Neural cell (in vitro differentiated cells): Measurements from ENCODE around the gene LGALS14. TPM values are rescaled to one million over a fixed set of nuclear protein-coding genes. Genes with fewer than 3 reads are reported as not detected.

Source experiments
- H2AFZ ChIP-seq: fragments of 200-600, 300-800 bp; sonication (generic), shearing (Covaris generic); 2 replicates; pipeline ENCODE4 v1.6.0; 2014; ENCODE audit warnings: low read depth, mild to moderate bottlenecking, antibody characterized with exemption, low read length, moderate library complexity
- H3F3A ChIP-seq: fragments of 200-600 bp; shearing (Covaris generic); 2 replicates; pipeline ENCODE4 v1.6.1; 2016; ENCODE audit warnings: mild to moderate bottlenecking, moderate library complexity, mixed read lengths, antibody characterized with exemption, low read length; ENCODE audit not compliant: insufficient read depth, poor library complexity, severe bottlenecking
- H3K27ac ChIP-seq: fragments of 200-600, 300-800 bp; sonication (generic), shearing (Covaris generic); 2 replicates; pipeline ENCODE4 v1.5.1; 2014; ENCODE audit warnings: mild to moderate bottlenecking, low read length, moderate library complexity
- H3K27me3 ChIP-seq: fragments of 300-800, 200-600 bp; sonication (generic), shearing (Covaris generic); 2 replicates; pipeline ENCODE4 v1.6.0; 2014; ENCODE audit warnings: mild to moderate bottlenecking, low read depth, low read length, moderate library complexity; ENCODE audit not compliant: insufficient read depth
- H3K36me3 ChIP-seq: fragments of 300-800, 200-600 bp; sonication (generic), shearing (Covaris generic); 2 replicates; pipeline ENCODE4 v1.5.1; 2014; ENCODE audit warnings: mild to moderate bottlenecking, antibody characterized with exemption, low read length, moderate library complexity; ENCODE audit not compliant: insufficient read depth
- H3K4me2 ChIP-seq: fragments of 300-800, 200-600 bp; sonication (generic), shearing (Covaris generic); 2 replicates; pipeline ENCODE4 v1.6.0; 2014; ENCODE audit warnings: mild to moderate bottlenecking, low read length
- H3K4me3 ChIP-seq: fragments of 300-800, 200-600 bp; sonication (generic), shearing (Covaris generic); 2 replicates; pipeline ENCODE4 v1.5.1; 2014; ENCODE audit warnings: mild to moderate bottlenecking, low read length, moderate library complexity
- H3K79me2 ChIP-seq: fragments of 200-600 bp; shearing (Covaris generic); replicated peaks from 2 replicates; pipeline ENCODE4 v1.6.0; 2014; ENCODE audit warnings: mild to moderate bottlenecking, low read length, moderate library complexity; ENCODE audit not compliant: insufficient read depth
- H3K9ac ChIP-seq: fragments of 300-800, 200-600 bp; sonication (generic), shearing (Covaris generic); 2 replicates; pipeline ENCODE4 v1.6.1; 2016; ENCODE audit warnings: mild to moderate bottlenecking, low read length, mixed read lengths
- H3K9me2 ChIP-seq: fragments of 200-600 bp; shearing (Covaris generic); 2 replicates; pipeline ENCODE4 v1.6.1; 2016; ENCODE audit warnings: mild to moderate bottlenecking, low read length, mixed read lengths; ENCODE audit not compliant: insufficient read depth
- H3K9me3 ChIP-seq: fragments of 200-600, 300-800 bp; sonication (generic), shearing (Covaris generic); 2 replicates; pipeline ENCODE4 v1.6.1; 2016; ENCODE audit warnings: mild to moderate bottlenecking, mixed run types, low read length, moderate library complexity, mixed read lengths
- H4K20me1 ChIP-seq: fragments of 200-600 bp; shearing (Covaris generic); 2 replicates; pipeline ENCODE4 v1.6.1; 2016; ENCODE audit warnings: mild to moderate bottlenecking, mixed run types; ENCODE audit not compliant: insufficient read depth
- EP300 ChIP-seq: fragments of 450-650 bp; conservative IDR thresholded peaks from 2 replicates; pipeline ENCODE4 v1.6.1; 2014; ENCODE audit warnings: antibody characterized with exemption, mild to moderate bottlenecking, moderate library complexity; ENCODE audit not compliant: poor library complexity, severe bottlenecking
- EZH2 ChIP-seq: fragments of 200-600, 300-800 bp; shearing (Covaris generic), sonication (generic); IDR thresholded peaks from 2 replicates; pipeline ENCODE4 v1.6.1; 2014; ENCODE audit warnings: antibody characterized with exemption, low read length, borderline replicate concordance, mild to moderate bottlenecking; ENCODE audit not compliant: insufficient read depth, poor library complexity, severe bottlenecking
- MXI1 ChIP-seq: fragments of 450-650 bp; conservative IDR thresholded peaks from 2 replicates; pipeline ENCODE4 v1.6.1; 2014; ENCODE audit warnings: antibody characterized with exemption, mild to moderate bottlenecking; ENCODE audit not compliant: poor library complexity, severe bottlenecking
- POLR2AphosphoS5 ChIP-seq: IDR thresholded peaks from 2 replicates; pipeline ENCODE4 v1.6.1; 2012
- RAD21 ChIP-seq: fragments of 450-650 bp; conservative IDR thresholded peaks from 2 replicates; pipeline ENCODE4 v1.6.1; 2014; ENCODE audit warnings: antibody characterized with exemption, mild to moderate bottlenecking, moderate library complexity
- SMC3 ChIP-seq: fragments of 450-650 bp; conservative IDR thresholded peaks from 2 replicates; pipeline ENCODE4 v1.6.1; 2014; ENCODE audit warnings: antibody characterized with exemption, mild to moderate bottlenecking, moderate library complexity; ENCODE audit not compliant: poor library complexity
- TAF1 ChIP-seq: IDR thresholded peaks from 2 replicates; pipeline ENCODE4 v1.6.1; 2012; ENCODE audit warnings: low read depth
- polyA plus RNA-seq: library from polyadenylated mRNA; depleted of rRNA; stranded (reverse); fragments of >200 nt; gene quantifications from 2 replicates; pipeline ENCODE4 v1.2.3, GENCODE V29; 2014
- TF ChIP-seq, protein P1 (sequence below): fragments of 450-650 bp; IDR thresholded peaks from 2 replicates; pipeline ENCODE4 v1.5.1; 2014; ENCODE audit warnings: antibody characterized with exemption, mild to moderate bottlenecking, moderate library complexity; ENCODE audit not compliant: poor library complexity, severe bottlenecking
- TF ChIP-seq, protein P2 (sequence below): IDR thresholded peaks from 2 replicates; pipeline ENCODE4 v1.6.1; 2012; ENCODE audit warnings: borderline replicate concordance

The LGALS14 gene
- polyA plus RNA-seq, 1 donor from 2014 or later, result 0.53 TPM

DNA sequence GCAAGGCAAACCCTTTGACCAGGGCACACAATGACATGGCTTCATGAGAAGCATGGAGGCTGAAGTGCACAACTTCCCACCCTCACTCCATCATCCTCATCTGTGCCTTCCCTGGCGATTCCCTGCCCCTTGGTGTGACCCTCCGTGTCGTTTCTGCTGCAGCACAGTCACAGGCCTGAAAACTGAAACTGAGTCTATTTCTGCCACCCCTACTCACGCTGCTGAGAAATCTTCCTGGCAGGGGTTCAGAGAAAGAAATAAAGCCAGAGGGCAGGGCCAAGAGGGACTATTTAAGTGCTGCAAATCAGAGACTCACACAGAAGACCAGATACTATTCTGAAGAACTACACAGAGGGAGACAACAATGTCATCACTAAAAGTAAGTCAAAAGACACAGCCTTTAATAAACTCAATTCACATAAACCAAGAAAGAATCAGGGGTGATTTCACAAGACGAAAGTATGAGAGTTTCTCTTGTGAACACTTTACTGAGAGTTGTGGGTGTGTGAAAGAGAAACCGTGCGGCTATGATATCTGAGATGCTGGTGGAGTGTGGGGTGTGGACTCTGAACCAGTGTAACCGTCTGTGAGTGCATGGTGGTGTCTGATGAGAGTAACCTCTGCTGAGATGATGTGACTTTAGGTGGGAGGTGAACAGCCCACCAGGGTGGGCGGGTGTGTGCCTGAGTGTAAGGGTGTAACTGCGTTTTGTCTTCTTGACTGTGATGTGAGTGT lies 25.1 kb upstream of the LGALS14 start:
- no peaks in the 10 kb centered on the region for H3F3A ChIP-seq
- no peak overlapping the region for H3K9ac ChIP-seq
- no peak overlapping the region for H3K4me3 ChIP-seq
- no peaks in the 10 kb centered on the region for H3K27me3 ChIP-seq
- H3K36me3 ChIP-seq, result no peaks in the 10 kb centered on the region
- H3K79me2 ChIP-seq, result no peaks in the 10 kb centered on the region
- no peaks in the 10 kb centered on the region for H4K20me1 ChIP-seq
- no peaks in the 10 kb centered on the region for H3K9me3 ChIP-seq
- H3K9me2 ChIP-seq, result no peaks in the 10 kb centered on the region
- no peak overlapping the region for H3K4me2 ChIP-seq
- H3K27ac ChIP-seq, result no peak overlapping the region
- no peak for TF ChIP-seq MXI1
- no peak for TF ChIP-seq RAD21
- TF ChIP-seq, protein P1, sequence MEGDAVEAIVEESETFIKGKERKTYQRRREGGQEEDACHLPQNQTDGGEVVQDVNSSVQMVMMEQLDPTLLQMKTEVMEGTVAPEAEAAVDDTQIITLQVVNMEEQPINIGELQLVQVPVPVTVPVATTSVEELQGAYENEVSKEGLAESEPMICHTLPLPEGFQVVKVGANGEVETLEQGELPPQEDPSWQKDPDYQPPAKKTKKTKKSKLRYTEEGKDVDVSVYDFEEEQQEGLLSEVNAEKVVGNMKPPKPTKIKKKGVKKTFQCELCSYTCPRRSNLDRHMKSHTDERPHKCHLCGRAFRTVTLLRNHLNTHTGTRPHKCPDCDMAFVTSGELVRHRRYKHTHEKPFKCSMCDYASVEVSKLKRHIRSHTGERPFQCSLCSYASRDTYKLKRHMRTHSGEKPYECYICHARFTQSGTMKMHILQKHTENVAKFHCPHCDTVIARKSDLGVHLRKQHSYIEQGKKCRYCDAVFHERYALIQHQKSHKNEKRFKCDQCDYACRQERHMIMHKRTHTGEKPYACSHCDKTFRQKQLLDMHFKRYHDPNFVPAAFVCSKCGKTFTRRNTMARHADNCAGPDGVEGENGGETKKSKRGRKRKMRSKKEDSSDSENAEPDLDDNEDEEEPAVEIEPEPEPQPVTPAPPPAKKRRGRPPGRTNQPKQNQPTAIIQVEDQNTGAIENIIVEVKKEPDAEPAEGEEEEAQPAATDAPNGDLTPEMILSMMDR, result no peak
- no peak for TF ChIP-seq EP300
- TF ChIP-seq, protein P2, sequence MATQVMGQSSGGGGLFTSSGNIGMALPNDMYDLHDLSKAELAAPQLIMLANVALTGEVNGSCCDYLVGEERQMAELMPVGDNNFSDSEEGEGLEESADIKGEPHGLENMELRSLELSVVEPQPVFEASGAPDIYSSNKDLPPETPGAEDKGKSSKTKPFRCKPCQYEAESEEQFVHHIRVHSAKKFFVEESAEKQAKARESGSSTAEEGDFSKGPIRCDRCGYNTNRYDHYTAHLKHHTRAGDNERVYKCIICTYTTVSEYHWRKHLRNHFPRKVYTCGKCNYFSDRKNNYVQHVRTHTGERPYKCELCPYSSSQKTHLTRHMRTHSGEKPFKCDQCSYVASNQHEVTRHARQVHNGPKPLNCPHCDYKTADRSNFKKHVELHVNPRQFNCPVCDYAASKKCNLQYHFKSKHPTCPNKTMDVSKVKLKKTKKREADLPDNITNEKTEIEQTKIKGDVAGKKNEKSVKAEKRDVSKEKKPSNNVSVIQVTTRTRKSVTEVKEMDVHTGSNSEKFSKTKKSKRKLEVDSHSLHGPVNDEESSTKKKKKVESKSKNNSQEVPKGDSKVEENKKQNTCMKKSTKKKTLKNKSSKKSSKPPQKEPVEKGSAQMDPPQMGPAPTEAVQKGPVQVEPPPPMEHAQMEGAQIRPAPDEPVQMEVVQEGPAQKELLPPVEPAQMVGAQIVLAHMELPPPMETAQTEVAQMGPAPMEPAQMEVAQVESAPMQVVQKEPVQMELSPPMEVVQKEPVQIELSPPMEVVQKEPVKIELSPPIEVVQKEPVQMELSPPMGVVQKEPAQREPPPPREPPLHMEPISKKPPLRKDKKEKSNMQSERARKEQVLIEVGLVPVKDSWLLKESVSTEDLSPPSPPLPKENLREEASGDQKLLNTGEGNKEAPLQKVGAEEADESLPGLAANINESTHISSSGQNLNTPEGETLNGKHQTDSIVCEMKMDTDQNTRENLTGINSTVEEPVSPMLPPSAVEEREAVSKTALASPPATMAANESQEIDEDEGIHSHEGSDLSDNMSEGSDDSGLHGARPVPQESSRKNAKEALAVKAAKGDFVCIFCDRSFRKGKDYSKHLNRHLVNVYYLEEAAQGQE, result no peak
- TF ChIP-seq POLR2AphosphoS5, result no peak
- no peak for TF ChIP-seq SMC3
- no peak for TF ChIP-seq EZH2
- TF ChIP-seq TAF1, result no peak
- H2AFZ ChIP-seq, result no peak overlapping the region

DNA sequence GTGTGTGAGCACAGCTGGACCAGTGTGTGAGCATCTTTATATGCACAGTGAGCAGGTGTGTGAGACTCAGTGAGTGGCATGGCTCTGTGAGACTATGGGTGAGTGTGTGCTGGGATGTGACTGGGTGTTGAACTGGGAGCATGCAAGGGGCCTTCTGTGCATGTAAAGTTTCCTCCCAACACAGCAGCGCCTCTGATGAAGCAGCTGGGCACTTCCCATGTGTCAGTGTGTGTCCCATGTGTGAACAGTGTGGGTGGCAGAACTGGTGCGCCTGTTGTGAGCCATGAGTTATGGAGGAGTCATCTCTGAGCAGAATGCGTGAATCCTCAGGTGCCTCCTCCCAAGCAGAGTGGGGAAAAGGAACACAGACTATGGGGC lies 24.5 kb upstream of the LGALS14 start:
- Histone ChIP-seq H3K9me3 (no peaks in the 10 kb centered on the region), H3F3A (no peaks in the 10 kb centered on the region), H3K9me2 (no peaks in the 10 kb centered on the region), H4K20me1 (no peaks in the 10 kb centered on the region), H3K4me2 (no peak overlapping the region), H3K36me3 (no peaks in the 10 kb centered on the region), H3K27ac (no peak overlapping the region), H3K27me3 (no peaks in the 10 kb centered on the region), H3K9ac (no peak overlapping the region), H2AFZ (no peak overlapping the region), H3K4me3 (no peak overlapping the region), H3K79me2 (no peaks in the 10 kb centered on the region)
- TF ChIP-seq TAF1, result no peak
- no peak for TF ChIP-seq SMC3
- TF ChIP-seq, protein P2, result no peak
- TF ChIP-seq EP300, result no peak
- TF ChIP-seq MXI1, result no peak
- TF ChIP-seq POLR2AphosphoS5, result no peak
- no peak for TF ChIP-seq EZH2
- TF ChIP-seq, protein P1, result no peak
- TF ChIP-seq RAD21, result no peak
